ENCODE data around the gene ZFAND3.

DNA sequence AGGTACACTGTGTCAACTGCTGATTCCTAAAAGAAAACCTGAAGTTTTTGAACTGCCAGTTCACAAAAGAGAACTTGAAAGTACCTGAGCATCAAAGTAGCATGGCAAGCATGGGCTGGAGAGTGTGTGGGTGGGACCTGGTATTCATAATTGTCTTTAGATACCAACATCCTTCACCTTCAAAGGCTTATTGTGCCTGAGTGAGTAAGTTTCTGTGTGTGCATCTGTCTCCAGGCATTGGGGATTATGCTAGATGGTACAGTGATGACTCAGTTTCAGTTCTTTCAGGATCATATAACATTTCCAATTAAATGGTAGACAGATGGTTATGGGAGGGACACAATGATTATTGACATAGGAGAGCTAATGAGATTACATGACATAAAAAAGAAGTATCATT, 238.5 kb downstream of the ZFAND3 start:
- TF ChIP-seq CTCF (conservative IDR thresholded peaks at IDR 0.05 in 1 of 2, IDR thresholded peaks at IDR 0.05 in 1 of 2; ENCODE audit: low read depth in 1 of 2, low read length in 2 of 2) (no peak), EZH2 (IDR thresholded peaks at IDR 0.05; ENCODE audit: low read length, missing control alignments) (no peak)

Measured in fibroblast of lung (primary cell).